ENCODE results near the gene OXA1L.

- TF ChIP-seq CTCF (conservative IDR thresholded peaks at IDR 0.05; ENCODE audit: low read depth, low read length) (no peak), EZH2phosphoT487 (IDR thresholded peaks at IDR 0.05; ENCODE audit: borderline replicate concordance, low read length) (no peak), EZH2 (IDR thresholded peaks at IDR 0.05; ENCODE audit: low read length, unreplicated experiment) (no peak)
Measured at GRCh38 chr14:22814941-22815713, 48.6 kb downstream of the OXA1L start, which contains the start of gene SLC7A7.

All from PC-3 (cell line).